ENCODE data around the gene CARD14. TPM values are rescaled to one million over a fixed set of nuclear protein-coding genes. Genes with fewer than 3 reads are reported as not detected.

The CARD14 gene
- total RNA-seq, 2 experiments from 2014 or later: not detected

GRCh38 chr17:80219013-80219762 lies 49.4 kb downstream of the CARD14 start:
- Mint-ChIP-seq H3K27me3 (no peaks in the 10 kb centered on the region), H3K27ac (peak overlapping the region; percentile 93), H3K4me1 (ENCODE audit: low read depth) (peaks cover 43% of the 10 kb centered on the region), H3K36me3 (ENCODE audit: low read depth) (peaks cover 60% of the 10 kb centered on the region), H3K9me3 (no peaks in the 10 kb centered on the region), H3K4me3 (peak overlapping the region; percentile 95)
- Histone ChIP-seq H3K36me3 (ENCODE audit: insufficient read depth, low read length) (peaks cover 32% of the 10 kb centered on the region), H3K27ac (ENCODE audit: low read depth in 1 of 2, low read length in 2 of 2) (peak overlapping the region; percentile 89 to 93), H3K4me3 (ENCODE audit: low read length) (peak overlapping the region; percentile 99), H3K27me3 (ENCODE audit: control insufficient read depth in 1 of 2, insufficient read depth in 2 of 2, low read length in 2 of 2) (no peaks in the 10 kb centered on the region), H3K4me1 (ENCODE audit: insufficient read depth, low read length) (peaks cover 45% of the 10 kb centered on the region), H3K9me3 (ENCODE audit: control insufficient read depth in 1 of 2, insufficient read depth in 1 of 2, low read length in 2 of 2) (no peaks in the 10 kb centered on the region)
- peak; percentile 86 to 97 (median 93) for DNase-seq
- ATAC-seq (ENCODE audit: poor library complexity): peak; percentile 90
- ChIA-PET CTCF (interaction anchor here (0.8 kb wide), 1 partner anchor 33 kb away, joined by 3 read pairs; no protein-coding TSS in a partner anchor), POLR2A (interaction anchor here (0.7 to 1.6 kb wide), 6 partner anchors 19 to 236 kb away, joined by 3 to 6 read pairs (median 3); partner anchors contain the start of gene GAA)
- no peak for TF ChIP-seq CTCF (IDR thresholded peaks at IDR 0.05)
- intact Hi-C loops (cut with DNase I, micrococcal nuclease): loop anchor here (2.0 to 5.0 kb wide), 5 partner anchors 22 to 72 kb away; partner anchors contain the start of genes EIF4A3 (in 1 of the 2) and RNF213 (in 1 of the 2)

GRCh38 chr17:80219763-80220053 lies 49.9 kb downstream of the CARD14 start:
- Mint-ChIP-seq H3K4me3 (peak overlapping the region; percentile 95), H3K27ac (peak overlapping the region; percentile 93), H3K27me3 (no peaks in the 10 kb centered on the region), H3K36me3 (ENCODE audit: low read depth) (peaks cover 61% of the 10 kb centered on the region), H3K9me3 (no peaks in the 10 kb centered on the region), H3K4me1 (ENCODE audit: low read depth) (peaks cover 43% of the 10 kb centered on the region)
- intact Hi-C loops (cut with DNase I, micrococcal nuclease): loop anchor here (2.0 to 5.0 kb wide), 6 partner anchors 23 to 117 kb away; partner anchors contain the start of genes EIF4A3 (in 1 of the 2), GAA (in 1 of the 2) and RNF213 (in 1 of the 2)
- H3K4me1 ChIP-seq (ENCODE audit: insufficient read depth, low read length): peaks cover 45% of the 10 kb centered on the region
- POLR2A ChIA-PET: interaction anchor here (0.7 to 1.6 kb wide), 7 partner anchors 19 to 235 kb away, joined by 3 to 6 read pairs (median 3); partner anchors contain the start of genes GAA and RNF213
- H3K4me3 ChIP-seq (ENCODE audit: low read length): peak overlapping the region; percentile 99
- no peak for DNase-seq
- peak overlapping the region; percentile 89 to 93 for H3K27ac ChIP-seq (ENCODE audit: low read depth in 1 of 2, low read length in 2 of 2)
- no peak for TF ChIP-seq CTCF (IDR thresholded peaks at IDR 0.05)
- no peaks in the 10 kb centered on the region for H3K9me3 ChIP-seq (ENCODE audit: control insufficient read depth in 1 of 2, insufficient read depth in 1 of 2, low read length in 2 of 2)
- CTCF ChIA-PET: no interaction called here
- peak; percentile 23 for ATAC-seq (ENCODE audit: poor library complexity)
- H3K27me3 ChIP-seq (ENCODE audit: control insufficient read depth in 1 of 2, insufficient read depth in 2 of 2, low read length in 2 of 2): no peaks in the 10 kb centered on the region
- H3K36me3 ChIP-seq (ENCODE audit: insufficient read depth, low read length): peaks cover 27% of the 10 kb centered on the region

GRCh38 chr17:80220054-80220735 lies 50.4 kb downstream of the CARD14 start, which contains the start of the genes SGSH and SLC26A11:
Gene SGSH, minus strand, starts transcription at chr17:80220333. Its CDS starts 20 bp downstream, at chr17:80220313.
Gene SLC26A11, plus strand, starts transcription at chr17:80220427. Its CDS starts 1,134 bp downstream, at chr17:80221561.
- CTCF ChIA-PET: no interaction called here
- DNase-seq: peak; percentile 30 to 73 (median 56)
- Histone ChIP-seq H3K4me3 (ENCODE audit: low read length) (peak within 1 kb of the TSS; percentile 99), H3K9me3 (ENCODE audit: control insufficient read depth in 1 of 2, insufficient read depth in 1 of 2, low read length in 2 of 2) (no peaks in the 10 kb centered on the region), H3K27ac (ENCODE audit: low read depth in 1 of 2, low read length in 2 of 2) (peak within 1 kb of the TSS; percentile 89 to 93), H3K4me1 (ENCODE audit: insufficient read depth, low read length) (peaks cover 45% of the 10 kb centered on the region), H3K27me3 (ENCODE audit: control insufficient read depth in 1 of 2, insufficient read depth in 2 of 2, low read length in 2 of 2) (no peaks in the 10 kb centered on the region), H3K36me3 (ENCODE audit: insufficient read depth, low read length) (peaks cover 22% of the 10 kb centered on the region)
- no peaks in the 10 kb centered on the region for H3K9me3 Mint-ChIP-seq
- peaks cover 43% of the 10 kb centered on the region for H3K4me1 Mint-ChIP-seq (ENCODE audit: low read depth)
- TF ChIP-seq CTCF (IDR thresholded peaks at IDR 0.05): no peak
- H3K4me3 Mint-ChIP-seq: peak within 1 kb of the TSS; percentile 95
- peak within 1 kb of the TSS; percentile 93 for H3K27ac Mint-ChIP-seq
- peaks cover 59% of the 10 kb centered on the region for H3K36me3 Mint-ChIP-seq (ENCODE audit: low read depth)
- intact Hi-C loops (cut with DNase I, micrococcal nuclease): loop anchor here in 1 of 2 experiments (5.0 kb wide), 1 partner anchor 118 kb away; the partner anchor contains the start of gene GAA
- H3K27me3 Mint-ChIP-seq: no peaks in the 10 kb centered on the region
- POLR2A ChIA-PET: interaction anchor here (0.9 to 1.6 kb wide), 5 partner anchors 36 to 235 kb away, joined by 3 to 6 read pairs (median 3); partner anchors contain the start of genes GAA and RNF213
- ATAC-seq (ENCODE audit: poor library complexity): peak; percentile 35
